Measurements from ENCODE around the gene ASB16. TPM values are rescaled to one million over a fixed set of nuclear protein-coding genes. Genes with fewer than 3 reads are reported as not detected.

The ASB16 gene
- total and polyA plus RNA-seq, 10 of the 15 experiments (the other 5 are each of a cell fraction or from before 2014, with no cell fraction given): 0.07 to 1.1 (median 0.44) TPM; not detected in 5

GRCh38 chr17:44210342-44211192 lies 40.1 kb downstream of the ASB16 start (continued):
- peak; percentile 98 to 100 (median 99); a peak in 5 of 6 replicates for TF ChIP-seq CTCF (IDR thresholded peaks at IDR 0.05 in 2 of 3, conservative IDR thresholded peaks at IDR 0.05 in 1 of 3; ENCODE audit: control insufficient read depth in 2 of 3, extremely low read depth in 1 of 3, insufficient read depth in 1 of 3, low read depth in 3 of 3, low read length in 3 of 3)
- TF ChIP-seq ZNF622 (IDR thresholded peaks at IDR 0.05): no peak
- peak; percentile 28; the same call in 1 of the 2 replicates for TF ChIP-seq ZNF687 (IDR thresholded peaks at IDR 0.05)
- peak; percentile 53 for TF ChIP-seq RELA (IDR thresholded peaks at IDR 0.05; ENCODE audit: borderline replicate concordance, partially characterized antibody)
- no peak for TF ChIP-seq CEBPZ (IDR thresholded peaks at IDR 0.05; ENCODE audit: low read depth, low read length)
- TF ChIP-seq MAX (IDR thresholded peaks at IDR 0.05; ENCODE audit: low read depth, low read length): peak; percentile 77
- peak; percentile 40 for TF ChIP-seq HCFC1 (IDR thresholded peaks at IDR 0.05; ENCODE audit: low read length)
- no peak for TF ChIP-seq RFX5 (IDR thresholded peaks at IDR 0.05; ENCODE audit: low read depth, low read length)
- TF ChIP-seq DPF2 (IDR thresholded peaks at IDR 0.05): 0 out of 2 replicates have a peak, but pooled peaks have one; percentile 63
- no peak for TF ChIP-seq NFYA (IDR thresholded peaks at IDR 0.05; ENCODE audit: borderline replicate concordance, low read depth, low read length)
- 0 out of 2 replicates have a peak, but pooled peaks have one; percentile 35 for TF ChIP-seq CREM (IDR thresholded peaks at IDR 0.05; ENCODE audit: low read depth)
- TF ChIP-seq IKZF2 (IDR thresholded peaks at IDR 0.05): no peak
- no peak for TF ChIP-seq HDAC2 (IDR thresholded peaks at IDR 0.05)
- TF ChIP-seq YY1 (IDR thresholded peaks at IDR 0.05; ENCODE audit: low read depth, low read length): peak; percentile 87
- no peak for TF ChIP-seq SMAD1 (IDR thresholded peaks at IDR 0.05; ENCODE audit: low read depth, partially characterized antibody)
- TF ChIP-seq LARP7 (IDR thresholded peaks at IDR 0.05): peak; percentile 87
- TF ChIP-seq EGR1 (IDR thresholded peaks at IDR 0.05; ENCODE audit: borderline replicate concordance in 1 of 2, low read depth in 2 of 2, low read length in 2 of 2): peak in 1 of 2 experiments; percentile 95; a peak in 2 of 3 replicates
- TF ChIP-seq IKZF1 (conservative IDR thresholded peaks at IDR 0.05): peak; percentile 77
- no peak for TF ChIP-seq ATF3 (IDR thresholded peaks at IDR 0.05; ENCODE audit: borderline replicate concordance, extremely low read depth, low read depth, low read length)
- no peak; the same call in 1 of the 2 replicates for TF ChIP-seq EED (IDR thresholded peaks at IDR 0.05; ENCODE audit: low read depth)
